HCEC 1CT (cell line): Measurements from ENCODE around the gene SPACA9.

Experiments used
- DNase-seq: peaks from one replicate; pipeline ENCODE4 v3.0.0-alpha.2; 2017

SPACA9 gene

GRCh38 chr9:132864277-132864676, 14.4 kb upstream of the SPACA9 start:
- no peak for DNase-seq

GRCh38 chr9:132864691-132865090, 14.0 kb upstream of the SPACA9 start:
- DNase-seq, result no peak

GRCh38 chr9:132866898-132867297, 11.8 kb upstream of the SPACA9 start:
- DNase-seq, result no peak

- DNase-seq, result no peak
Measured at GRCh38 chr9:132869266-132869665, 9.4 kb upstream of the SPACA9 start.

GRCh38 chr9:132873403-132873802, 5.3 kb upstream of the SPACA9 start:
- DNase-seq, result no peak

- no peak for DNase-seq
Measured at GRCh38 chr9:132875159-132875558, 3.5 kb upstream of the SPACA9 start.

- DNase-seq, result no peak
Measured at GRCh38 chr9:132876849-132877248, 1.8 kb upstream of the SPACA9 start.

GRCh38 chr9:132877458-132877823, 1.3 kb upstream of the SPACA9 start:
- no peak for DNase-seq

GRCh38 chr9:132877824-132878694, 639 bp upstream of the SPACA9 start, which contains the start of gene AK8:
TSS of gene AK8 (minus strand) at chr9:132878284. CDS start at chr9:132878255, 29 bp downstream.
- DNase-seq, result peak; percentile 59

- no peak for DNase-seq
Measured at GRCh38 chr9:132879457-132880323, 992 bp downstream of the SPACA9 start.

- DNase-seq, result no peak
Measured at GRCh38 chr9:132880324-132880661, 1.6 kb downstream of the SPACA9 start.

GRCh38 chr9:132881826-132882225, 3.1 kb downstream of the SPACA9 start:
- DNase-seq, result no peak

GRCh38 chr9:132882616-132883015, 3.9 kb downstream of the SPACA9 start:
- no peak for DNase-seq

GRCh38 chr9:132883349-132884294, 4.9 kb downstream of the SPACA9 start:
- no peak for DNase-seq

GRCh38 chr9:132885720-132886333, 7.1 kb downstream of the SPACA9 start:
- no peak for DNase-seq

GRCh38 chr9:132886334-132886725, 7.6 kb downstream of the SPACA9 start:
- DNase-seq, result no peak

- no peak for DNase-seq
Measured at GRCh38 chr9:132887181-132888120, 8.8 kb downstream of the SPACA9 start.

GRCh38 chr9:132888151-132888550, 9.5 kb downstream of the SPACA9 start:
- no peak for DNase-seq

- DNase-seq, result no peak
Measured at GRCh38 chr9:132892400-132892799, 13.7 kb downstream of the SPACA9 start.

GRCh38 chr9:132894346-132894745, 15.6 kb downstream of the SPACA9 start:
- no peak for DNase-seq
